NCI-H1930 (cell line): Measurements from ENCODE around the gene CS.
"Not testable (repeated sequence)": the region's sequence is repeated elsewhere in the genome, so short reads cannot be mapped to it uniquely, and the experiment has no call there.

ENCODE experiments used
- DNase-seq, 2 experiments: peaks; one replicate each; lab custom pipeline; 2025; lab: John Stamatoyannopoulos, UW

The CS gene

DNA sequence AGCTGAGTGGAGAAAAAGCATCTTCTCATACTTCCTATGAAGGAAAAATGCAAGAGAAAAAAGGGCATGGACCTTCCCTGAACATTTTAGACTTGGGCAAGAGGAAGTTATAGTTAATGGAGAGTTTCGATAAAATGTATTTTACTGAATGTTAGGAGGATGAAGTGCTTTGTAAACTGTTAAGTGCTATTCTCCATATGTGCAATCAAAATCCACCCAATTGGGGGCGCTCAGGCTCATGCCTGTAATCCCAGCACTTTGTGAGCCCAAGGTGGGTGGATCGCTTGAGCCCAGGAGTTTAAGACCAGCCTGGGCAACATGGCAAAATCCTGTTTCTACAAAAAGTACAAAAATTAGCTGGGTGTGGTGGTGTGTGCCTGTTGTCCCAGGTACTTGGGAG lies 17.5 kb upstream of the CS start:
- no peak for DNase-seq

GRCh38 chr12:56315622-56316473 lies 15.7 kb upstream of the CS start, which contains the start of gene CNPY2:
Gene CNPY2, minus strand, starts transcription at chr12:56315988. Its CDS starts 771 bp downstream, at chr12:56315217.
- peak; percentile 93 to 99 for DNase-seq

DNA sequence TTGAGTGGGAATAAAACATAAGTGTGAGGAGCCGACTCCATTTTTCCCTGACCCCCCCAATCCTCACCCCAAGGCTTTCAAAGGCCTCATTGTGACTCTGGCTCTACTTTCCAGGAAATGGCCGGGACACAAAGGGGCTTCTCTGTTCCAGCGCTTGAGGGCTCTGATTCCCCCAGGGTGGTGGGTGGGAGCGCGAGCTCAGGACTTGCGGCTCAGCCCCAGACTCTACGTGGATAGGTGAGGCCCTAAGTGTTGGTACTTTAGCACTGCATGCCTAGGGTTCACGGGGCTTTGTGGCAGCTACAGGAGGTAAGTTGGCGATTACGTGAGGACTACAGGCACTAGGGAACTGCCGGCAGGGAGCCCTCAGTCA lies 15.1 kb upstream of the CS start:
- no peak for DNase-seq

DNA sequence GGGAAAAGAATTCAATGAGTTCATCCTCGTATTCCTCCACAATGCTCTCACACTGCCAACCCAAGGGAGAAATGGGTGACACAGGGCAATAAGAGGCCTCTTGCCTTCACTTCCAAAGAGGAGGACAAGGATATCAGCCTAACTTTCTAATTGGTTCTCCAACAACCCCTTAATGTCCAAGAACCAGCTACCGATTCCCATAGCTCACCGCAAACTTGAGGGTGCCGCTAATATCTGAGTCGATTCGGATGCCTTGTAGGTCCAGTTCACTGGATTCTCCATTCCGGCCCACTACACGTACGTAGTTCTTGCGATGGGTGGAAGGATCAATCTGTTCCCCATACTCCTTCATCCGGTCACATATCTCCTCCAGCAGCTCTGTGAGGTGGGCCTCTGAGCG lies 10.9 kb upstream of the CS start:
- no peak for DNase-seq

DNA sequence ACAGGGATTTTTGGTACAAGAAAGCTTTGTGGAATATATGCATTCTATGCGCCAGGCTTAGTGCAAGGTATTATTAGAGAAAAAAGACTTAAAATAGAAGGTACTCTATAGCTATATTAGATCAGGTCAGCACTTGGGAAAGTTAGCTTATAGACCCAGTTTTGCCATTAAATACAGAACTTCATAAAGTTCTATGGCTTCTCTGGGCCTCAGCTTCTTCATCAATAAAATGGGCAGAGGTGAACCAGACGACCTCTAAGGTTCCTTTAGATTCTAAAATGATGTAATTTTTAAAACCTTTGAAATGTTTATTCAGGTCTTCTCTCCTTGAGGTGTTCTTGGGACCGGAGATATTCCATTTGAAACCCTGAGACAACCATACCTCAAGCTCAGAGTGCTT lies 8.6 kb upstream of the CS start:
- DNase-seq: no peak

GRCh38 chr12:56307221-56307965 lies 7.3 kb upstream of the CS start:
- DNase-seq: no peak

- DNase-seq: no peak
Observed at GRCh38 chr12:56304872-56305590, 4.9 kb upstream of the CS start.

DNA sequence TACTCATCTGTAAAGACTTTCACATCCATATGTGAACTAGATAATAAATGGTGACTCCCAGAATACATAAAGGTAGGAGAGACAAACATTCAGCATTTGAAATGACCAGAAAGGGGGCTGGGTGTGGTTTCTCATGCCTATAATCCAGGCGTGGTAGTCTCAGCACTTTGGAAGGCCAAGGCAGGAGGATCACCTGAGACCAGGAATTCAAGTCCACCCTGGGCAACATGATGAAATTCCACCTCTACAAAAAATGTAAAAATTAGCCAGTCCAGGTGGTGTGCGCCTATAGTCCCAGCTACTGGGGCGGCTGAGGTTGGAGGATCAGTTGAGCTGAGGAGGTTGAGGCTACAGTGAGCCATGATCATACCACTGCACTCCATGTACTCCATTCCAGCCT lies 4.1 kb upstream of the CS start:
- no peak for DNase-seq

GRCh38 chr12:56300644-56301464 lies 724 bp upstream of the CS start:
- DNase-seq: no peak

DNA sequence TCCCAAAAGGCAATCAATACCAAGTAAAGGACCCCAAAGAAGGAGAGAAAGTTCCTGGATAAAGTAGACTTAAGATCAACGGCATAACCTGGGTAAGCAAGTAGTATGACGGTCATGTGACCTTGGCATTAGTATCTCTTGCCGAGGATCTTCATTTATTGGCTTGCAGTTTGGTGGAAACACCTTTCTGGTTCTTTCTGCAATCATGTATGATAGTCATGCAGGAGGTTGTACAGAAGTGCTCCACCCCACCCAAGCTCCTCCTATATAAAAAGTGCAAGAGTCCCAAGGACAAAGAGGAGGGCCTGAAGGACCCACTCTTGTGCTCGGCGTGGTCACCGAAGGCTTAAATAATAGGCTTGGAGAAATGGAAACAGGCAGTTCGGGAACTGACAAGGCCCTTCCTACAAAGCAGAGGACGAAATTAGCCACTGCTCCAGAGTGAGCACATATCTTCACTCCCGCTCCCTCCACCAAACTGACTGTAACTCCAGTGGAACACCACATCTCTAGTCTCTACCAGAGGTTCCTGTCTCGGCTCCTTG lies 750 bp downstream of the CS start:
- no peak for DNase-seq

- no peak for DNase-seq
Observed at GRCh38 chr12:56298828-56299227, 1.3 kb downstream of the CS start.

DNA sequence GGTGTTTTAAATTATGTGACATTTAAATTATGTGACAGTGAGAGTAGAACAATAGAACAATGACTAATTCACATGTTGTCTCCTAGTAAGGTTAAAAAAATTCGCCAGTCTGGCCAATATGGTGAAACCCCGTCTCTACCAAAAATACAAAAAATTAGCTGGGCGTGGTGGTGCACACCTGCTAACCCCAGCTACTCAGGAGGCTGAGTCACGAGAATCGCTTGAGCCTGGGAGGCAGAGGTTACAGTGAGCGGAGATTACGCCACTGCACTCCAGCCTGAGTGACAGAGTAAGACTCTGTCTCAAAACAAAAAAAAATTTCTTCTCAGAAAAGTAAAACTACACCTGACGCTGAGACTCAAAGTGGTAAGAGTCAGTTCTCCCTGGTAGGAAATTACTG lies 2.7 kb downstream of the CS start:
- DNase-seq: no peak

GRCh38 chr12:56296295-56296694 lies 3.8 kb downstream of the CS start:
- DNase-seq: no peak

DNA sequence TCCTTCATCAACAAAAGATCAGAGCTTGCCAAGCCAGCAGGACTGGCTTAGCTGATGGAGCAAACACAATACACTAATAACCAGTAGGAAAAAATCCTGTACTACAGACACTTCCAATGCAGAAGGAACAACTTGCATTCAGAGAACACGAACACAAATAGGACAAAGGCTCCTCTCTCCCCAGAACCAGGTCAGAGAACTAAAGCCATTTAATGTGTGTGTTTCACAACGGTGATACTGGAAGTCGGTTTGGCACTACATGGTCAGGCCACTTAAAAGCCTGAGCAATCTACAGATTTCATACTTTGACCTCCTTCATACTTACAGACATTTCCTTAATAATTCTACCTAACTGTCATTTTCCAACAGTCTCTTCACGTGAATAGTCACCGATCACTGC lies 6.3 kb downstream of the CS start:
- DNase-seq: no peak

- DNase-seq: no peak
Observed at GRCh38 chr12:56288705-56289387, 11.3 kb downstream of the CS start.

GRCh38 chr12:56286044-56286830 lies 13.9 kb downstream of the CS start:
- no peak for DNase-seq

GRCh38 chr12:56284263-56284662 lies 15.9 kb downstream of the CS start:
- DNase-seq: not testable (repeated sequence)

- DNase-seq: no peak
Observed at GRCh38 chr12:56282579-56282978, 17.6 kb downstream of the CS start.

- DNase-seq: no peak
Observed at GRCh38 chr12:56282030-56282429, 18.1 kb downstream of the CS start.

DNA sequence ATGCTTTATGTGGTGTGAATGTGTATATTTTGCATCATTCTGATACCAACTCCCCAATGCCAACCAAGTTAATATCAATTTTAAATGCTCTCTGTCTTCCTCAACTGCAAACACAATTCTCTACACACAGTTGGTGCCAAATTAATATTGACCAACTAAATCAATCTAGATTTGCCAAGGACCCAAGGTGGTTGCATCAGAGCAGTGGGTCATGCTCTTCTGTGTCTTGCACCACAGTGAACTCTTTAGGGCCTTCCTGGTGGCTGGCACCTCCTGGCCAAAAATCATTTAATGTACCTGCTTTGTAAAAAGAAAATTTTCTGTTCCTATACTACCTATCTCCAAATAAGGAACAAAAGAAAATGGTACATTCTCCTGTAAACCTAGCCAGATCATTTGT lies 19.3 kb downstream of the CS start:
- no peak for DNase-seq
